Measurements from ENCODE around the gene DPP10.

DNA sequence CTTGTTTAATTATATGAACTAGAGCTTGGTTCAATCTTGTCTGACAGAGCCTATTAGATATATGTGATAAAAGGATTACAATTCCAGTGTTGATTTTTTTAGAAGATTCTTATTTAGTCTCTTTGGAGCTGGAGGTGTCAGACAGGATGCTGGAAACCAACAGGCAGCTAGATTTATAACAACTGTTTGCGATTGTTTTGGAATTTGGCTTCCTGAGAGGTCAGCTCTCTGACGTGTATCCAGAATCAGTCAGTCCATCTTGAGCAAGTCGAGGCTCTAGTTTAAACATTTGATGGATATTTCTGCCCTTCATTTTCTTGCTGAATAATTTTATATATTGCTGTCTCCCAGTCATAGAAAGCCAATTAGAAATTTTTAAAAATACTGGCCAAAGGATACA lies 1062.9 kb downstream of the DPP10 start:
- TF ChIP-seq ZNF274 (IDR thresholded peaks at IDR 0.05; ENCODE audit: low read depth, low read length) (no peak), YY1 (IDR thresholded peaks at IDR 0.05; ENCODE audit: insufficient read depth, insufficient read length) (no peak), SUZ12 (IDR thresholded peaks at IDR 0.05; ENCODE audit: extremely low read depth, insufficient read depth, insufficient read length) (no peak)

All from NT2/D1 (cell line).